ENCODE data around the gene PDE4D.

The PDE4D gene

GRCh38 chr5:59555596-59555995 lies 337.9 kb downstream of the PDE4D start:
- in situ Hi-C loops (cut with HindIII; ENCODE audit: low sequenced_read_pairs), result no loop called here
- no peak for DNase-seq (ENCODE audit: low read depth, low spot score)
- no peak for TF ChIP-seq CTCF (IDR thresholded peaks at IDR 0.05; ENCODE audit: low read depth, low read length)

GRCh38 chr5:59554501-59554900 lies 339.0 kb downstream of the PDE4D start:
- no peak for TF ChIP-seq CTCF (IDR thresholded peaks at IDR 0.05; ENCODE audit: low read depth, low read length)

More at GRCh38 chr5:59555596-59555995, 337.9 kb downstream of the PDE4D start:
- no peak overlapping the region for H3K4me3 ChIP-seq (ENCODE audit: low read depth, low read length)

GRCh38 chr5:59553992-59554391 lies 339.5 kb downstream of the PDE4D start:
- no peak overlapping the region for H3K4me3 ChIP-seq (ENCODE audit: low read depth, low read length)
- DNase-seq (ENCODE audit: low read depth, low spot score), result no peak
- in situ Hi-C loops (cut with HindIII; ENCODE audit: low sequenced_read_pairs), result no loop called here
- no peak for TF ChIP-seq CTCF (IDR thresholded peaks at IDR 0.05; ENCODE audit: low read depth, low read length)

More at GRCh38 chr5:59554501-59554900, 339.0 kb downstream of the PDE4D start:
- no peak for DNase-seq (ENCODE audit: low read depth, low spot score)
- H3K4me3 ChIP-seq (ENCODE audit: low read depth, low read length), result no peak overlapping the region
- in situ Hi-C loops (cut with HindIII; ENCODE audit: low sequenced_read_pairs), result no loop called here

- no peak overlapping the region for H3K4me3 ChIP-seq (ENCODE audit: low read depth, low read length)
- in situ Hi-C loops (cut with HindIII; ENCODE audit: low sequenced_read_pairs), result no loop called here
- no peak for TF ChIP-seq CTCF (IDR thresholded peaks at IDR 0.05; ENCODE audit: low read depth, low read length)
- no peak for DNase-seq (ENCODE audit: low read depth, low spot score)
Observed at GRCh38 chr5:59548807-59549357, 344.6 kb downstream of the PDE4D start.

GRCh38 chr5:59547731-59548130 lies 345.8 kb downstream of the PDE4D start:
- in situ Hi-C loops (cut with HindIII; ENCODE audit: low sequenced_read_pairs), result no loop called here
- H3K4me3 ChIP-seq (ENCODE audit: low read depth, low read length), result no peak overlapping the region
- no peak for TF ChIP-seq CTCF (IDR thresholded peaks at IDR 0.05; ENCODE audit: low read depth, low read length)
- DNase-seq (ENCODE audit: low read depth, low spot score), result no peak

- no peak overlapping the region for H3K4me3 ChIP-seq (ENCODE audit: low read depth, low read length)
- no peak for DNase-seq (ENCODE audit: low read depth, low spot score)
- TF ChIP-seq CTCF (IDR thresholded peaks at IDR 0.05; ENCODE audit: low read depth, low read length), result no peak
- in situ Hi-C loops (cut with HindIII; ENCODE audit: low sequenced_read_pairs), result no loop called here
Observed at GRCh38 chr5:59544573-59544972, 349.0 kb downstream of the PDE4D start.

All from astrocyte of the spinal cord (primary cell).